A549 (cell line): Measurements from ENCODE around the gene PDE1C. TPM values are rescaled to one million over a fixed set of nuclear protein-coding genes. Genes with fewer than 3 reads are reported as not detected.

Experiments
- ATAC-seq, 2 experiments: fragments of 200-7000 bp in 1 of 2; fragments of >200 bp in 1 of 2; cut with Nextera tagmentation in 1 of 2; cut with Tn5 transposase in 1 of 2; 3 replicates each; pipeline versions ENCODE4 v1.8.0 to v1.9.1; 2018 to 2020; ENCODE audit warnings: mild to moderate bottlenecking in 1 of 2, moderate library complexity in 1 of 2
- CTCF ChIA-PET: fragments of 300-600 bp; sonication (Branson Sonifier 250); formaldehyde crosslinking; extraction: SDS; loops from one replicate; lab custom pipeline; 2021; ENCODE audit warnings: antibody characterized with exemption, inconsistent platforms; lab: Yijun Ruan, JAX
- POLR2A ChIA-PET: fragments of 350-600 bp; formaldehyde crosslinking; extraction: SDS; loops from one replicate; lab custom pipeline; 2021; ENCODE audit warnings: antibody characterized with exemption, inconsistent platforms; lab: Yijun Ruan, JAX
- DNase-seq, 2 experiments: peaks; one replicate each; pipeline versions ENCODE4 v3.0.0 to v3.0.0-alpha.2; 2011 to 2016; ENCODE audit warnings: low read depth in 1 of 2, low spot score in 1 of 2
- FAIRE-seq: peaks from 2 replicates; lab custom pipeline; 2011; peaks lifted over from hg19 to GRCh38; lab: Jason Lieb, UNC
- H3K27ac ChIP-seq, 2 experiments: fragments of >200 bp; sonication (Bioruptor Twin); formaldehyde crosslinking; 3 replicates each; pipeline ENCODE4 v1.5.1; 2016 to 2017
- H3K4me1 ChIP-seq: fragments of >200 bp; sonication (Bioruptor Twin); formaldehyde crosslinking; 3 replicates; pipeline ENCODE4 v1.6.1; 2016
- H3K4me2 ChIP-seq: fragments of >200 bp; sonication (Bioruptor Twin); formaldehyde crosslinking; 3 replicates; pipeline ENCODE4 v1.6.1; 2016
- H3K4me3 ChIP-seq: fragments of >200 bp; sonication (Bioruptor Twin); formaldehyde crosslinking; 3 replicates; pipeline ENCODE4 v1.5.1; 2016
- H3K9me3 ChIP-seq: fragments of >200 bp; sonication (Bioruptor Twin); formaldehyde crosslinking; 3 replicates; pipeline ENCODE4 v1.6.1; 2016
- BHLHE40 ChIP-seq: IDR thresholded peaks from 2 replicates; pipeline ENCODE4 v1.6.1; 2012; ENCODE audit warnings: low read depth, low read length, inconsistent platforms
- CBX2 ChIP-seq: fragments of 200-600 bp; sonication (generic); IDR thresholded peaks from 2 replicates; pipeline ENCODE4 v1.6.1; 2016; ENCODE audit warnings: low read depth, mild to moderate bottlenecking, borderline replicate concordance
- CHD2 ChIP-seq: fragments of 150-350 bp; IDR thresholded peaks from 2 replicates; pipeline ENCODE4 v1.6.1; 2014; ENCODE audit warnings: low read length; ENCODE audit not compliant: partially characterized antibody
- CTCF ChIP-seq: fragments of >200 bp; sonication (Bioruptor Twin); formaldehyde crosslinking; IDR thresholded peaks from 3 replicates; pipeline ENCODE4 v1.5.1; 2016
- EHMT2 ChIP-seq: fragments of 200-600 bp; sonication (generic); IDR thresholded peaks from 2 replicates; pipeline ENCODE4 v1.6.1; 2016; ENCODE audit warnings: antibody characterized with exemption, low read depth, mild to moderate bottlenecking, moderate library complexity
- EP300 ChIP-seq, 2 experiments: fragments of >200 bp; sonication (Bioruptor Twin); formaldehyde crosslinking; IDR thresholded peaks; 2 replicates in 1 of 2; 3 replicates in 1 of 2; pipeline ENCODE4 v1.6.1; 2016 to 2017
- HES2 ChIP-seq: fragments of >200 bp; sonication (Bioruptor Twin); formaldehyde crosslinking; IDR thresholded peaks from 2 replicates; pipeline ENCODE4 v1.6.1; 2016
- HMGXB4 ChIP-seq: fragments of 250-450 bp; sonication (Bioruptor Pico); IDR thresholded peaks from 2 replicates; pipeline ENCODE4 v1.5.0; 2021; ENCODE audit warnings: mild to moderate bottlenecking, moderate library complexity, borderline replicate concordance
- HOXA7 ChIP-seq: fragments of 250-450 bp; sonication (Bioruptor Pico); IDR thresholded peaks from 2 replicates; pipeline ENCODE4 v1.5.0; 2020; ENCODE audit warnings: mild to moderate bottlenecking, moderate library complexity
- HOXB5 ChIP-seq: fragments of 250-450 bp; sonication (Bioruptor Pico); IDR thresholded peaks from 2 replicates; pipeline ENCODE4 v1.5.0; 2020; ENCODE audit warnings: mild to moderate bottlenecking, moderate library complexity
- JUNB ChIP-seq: fragments of >200 bp; sonication (Bioruptor Twin); formaldehyde crosslinking; IDR thresholded peaks from 2 replicates; pipeline ENCODE4 v1.6.1; 2016
- KDM1A ChIP-seq: fragments of 200-600 bp; sonication (generic); IDR thresholded peaks from 2 replicates; pipeline ENCODE4 v1.6.1; 2016; ENCODE audit warnings: low read depth, mild to moderate bottlenecking
- KDM5A ChIP-seq: fragments of 200-600 bp; sonication (generic); IDR thresholded peaks from 2 replicates; pipeline ENCODE4 v1.6.1; 2016; ENCODE audit warnings: antibody characterized with exemption, mild to moderate bottlenecking
- PBX3 ChIP-seq: IDR thresholded peaks from 2 replicates; pipeline ENCODE4 v1.6.1; 2012
- POLR2A ChIP-seq: IDR thresholded peaks from 2 replicates; pipeline ENCODE4 v1.6.1; 2012; ENCODE audit warnings: mild to moderate bottlenecking, low read length
- POLR2AphosphoS2 ChIP-seq: conservative IDR thresholded peaks from 2 replicates; pipeline ENCODE4 v1.6.1; 2012; ENCODE audit warnings: low read length, improper control_type of control experiment, inconsistent platforms
- RNF2 ChIP-seq: fragments of 200-600 bp; sonication (generic); IDR thresholded peaks from 2 replicates; pipeline ENCODE4 v1.6.1; 2016; ENCODE audit warnings: low read depth, mild to moderate bottlenecking, antibody characterized with exemption, moderate library complexity, borderline replicate concordance
- SMC3 ChIP-seq: fragments of >200 bp; sonication (Bioruptor Twin); formaldehyde crosslinking; IDR thresholded peaks from 3 replicates; pipeline ENCODE4 v1.6.1; 2018; ENCODE audit warnings: inconsistent platforms
- SREBF2 ChIP-seq: fragments of 450-650 bp; IDR thresholded peaks from 2 replicates; pipeline ENCODE4 v1.6.1; 2014; ENCODE audit warnings: mild to moderate bottlenecking, moderate library complexity
- TP53 ChIP-seq: fragments of 250-450 bp; sonication (Bioruptor Pico); IDR thresholded peaks from 2 replicates; pipeline ENCODE4 v1.5.0; 2021; ENCODE audit warnings: mild to moderate bottlenecking, moderate library complexity
- WGBS: methylation state at CpG from one replicate; pipeline ENCODE4 v1.1.6; 2017; ENCODE audit errors: missing lambda C conversion rate; 5-methylcytosine and 5-hydroxymethylcytosine counted together
- polyA plus RNA-seq, 4 experiments: library from polyadenylated mRNA; depleted of rRNA in 3 of 4; stranded (reverse); fragments of >200 nt; fragmentation: RNase III in 1 of 4; extraction: RNeasy Plus Mini Kit Qiagen cat#74134 plus additional on column Dnase treatment in 1 of 4; gene quantifications; 2 replicates in 3 of 4; 3 replicates in 1 of 4; pipeline ENCODE4 v1.2.3, GENCODE V29; 2011 to 2017

The PDE1C gene
- polyA plus RNA-seq, 2 of the 4 experiments (the other 2 are of a cell fraction) = 8.0 to 11.0 TPM

- H3K4me3 ChIP-seq = no peak overlapping the region
- no peak for FAIRE-seq
- H3K4me1 ChIP-seq = no peaks in the 10 kb centered on the region
- no peak overlapping the region for H3K4me2 ChIP-seq
- POLR2A ChIA-PET = no interaction called here
- no peaks in the 10 kb centered on the region for H3K9me3 ChIP-seq
- TF ChIP-seq HOXA7 (CRISPR knock-in tag) (no peak), HMGXB4 (CRISPR knock-in tag) (no peak)
- TF ChIP-seq, all 56 proteins: peak for 0
- 56% methylated on average over 5 of the region's 5 CpGs for WGBS
- DNase-seq (no peak), ATAC-seq (no peak)
- CTCF ChIA-PET = interaction anchor here (1.0 to 4.5 kb wide), 9 partner anchors 15 to 751 kb away, joined by 3 to 20 read pairs (median 7); no protein-coding TSS in a partner anchor
- H3K27ac ChIP-seq = no peak overlapping the region
These were observed 335.8 kb downstream of the PDE1C start for GRCh38 chr7:31734456-31734855.

GRCh38 chr7:31729195-31729804, 340.9 kb downstream of the PDE1C start:
- DNase-seq (no peak), ATAC-seq (no peak), FAIRE-seq (no peak)
- Histone ChIP-seq H3K4me2 (no peak overlapping the region), H3K4me3 (no peak overlapping the region), H3K4me1 (no peaks in the 10 kb centered on the region), H3K27ac (no peak overlapping the region), H3K9me3 (no peaks in the 10 kb centered on the region)
- ChIA-PET POLR2A (no interaction called here), CTCF (interaction anchor here (1.1 to 2.9 kb wide), 3 partner anchors 99 to 595 kb away, joined by 3 to 10 read pairs (median 6); no protein-coding TSS in a partner anchor)
- TF ChIP-seq JUNB = no peak
- TF ChIP-seq SREBF2 = no peak
- TF ChIP-seq POLR2AphosphoS2 = no peak
- 26% methylated on average over 3 of the region's 3 CpGs for whole genome bisulfite sequencing

GRCh38 chr7:31724696-31725095, 345.5 kb downstream of the PDE1C start:
- FAIRE-seq = no peak
- Histone ChIP-seq H3K4me1 (no peaks in the 10 kb centered on the region), H3K4me3 (no peak overlapping the region), H3K27ac (no peak overlapping the region), H3K4me2 (no peak overlapping the region), H3K9me3 (no peaks in the 10 kb centered on the region)
- ChIA-PET CTCF (interaction anchor here (1.4 kb wide), 1 partner anchor 19 kb away, joined by 4 read pairs; no protein-coding TSS in a partner anchor), POLR2A (no interaction called here)
- no peak for DNase-seq
- no peak for ATAC-seq
- WGBS = 42% methylated on average over 3 of the region's 3 CpGs
- TF ChIP-seq TP53 (CRISPR knock-in tag) (no peak), EP300 (IDR thresholded peaks at IDR 0.05) (no peak), KDM5A (no peak)

GRCh38 chr7:31720366-31720765, 349.8 kb downstream of the PDE1C start:
- H3K9me3 ChIP-seq = no peaks in the 10 kb centered on the region
- H3K4me3 ChIP-seq = no peak overlapping the region
- ATAC-seq = no peak
- WGBS = 48% methylated on average over 8 of the region's 8 CpGs
- no peak overlapping the region for H3K4me2 ChIP-seq
- no peak overlapping the region for H3K27ac ChIP-seq
- no peak for FAIRE-seq
- CTCF ChIA-PET = interaction anchor here (0.6 to 1.1 kb wide), 4 partner anchors 143 to 759 kb away, joined by 3 read pairs; no protein-coding TSS in a partner anchor
- H3K4me1 ChIP-seq = no peaks in the 10 kb centered on the region
- POLR2A ChIA-PET = no interaction called here
- no peak for TF ChIP-seq KDM5A
- no peak for TF ChIP-seq BHLHE40
- TF ChIP-seq PBX3 = no peak
- no peak for TF ChIP-seq TP53 (CRISPR knock-in tag)
- no peak for TF ChIP-seq POLR2A
- no peak for TF ChIP-seq SMC3
- no peak for TF ChIP-seq RNF2
- TF ChIP-seq CBX2 = no peak
- no peak for TF ChIP-seq KDM1A
- TF ChIP-seq HES2 = no peak
- TF ChIP-seq HOXB5 (CRISPR knock-in tag) = no peak
- no peak for TF ChIP-seq CHD2
- TF ChIP-seq HMGXB4 (CRISPR knock-in tag) = no peak
- TF ChIP-seq CTCF = no peak
- no peak for TF ChIP-seq EHMT2
- DNase-seq = no peak
